ENCODE results near the gene CALML6.

GRCh38 chr1:1920057-1920607, 5.1 kb downstream of the CALML6 start:
- TF ChIP-seq CTCF (IDR thresholded peaks at IDR 0.05) (no peak), POLR2A (IDR thresholded peaks at IDR 0.05) (no peak)
